IMR-90 (cell line): ENCODE results near the gene EPN3. TPM values are rescaled to one million over a fixed set of nuclear protein-coding genes. Genes with fewer than 3 reads are reported as not detected.

Experiments
- ATAC-seq: fragments of 200-7000 bp; cut with Tn5 transposase; 2 replicates; pipeline ENCODE4 v1.9.1; 2020; ENCODE audit warnings: low read depth, mild to moderate bottlenecking, moderate library complexity
- BruUV-seq: library from RNA; stranded (reverse); fragments of 400-500 nt; replicated peaks from 2 replicates; lab custom pipeline; 2021; lab: Mats Ljungman, UMichigan
- CTCF ChIA-PET: fragments of 300-600 bp; formaldehyde crosslinking; extraction: SDS; loops from one replicate; lab custom pipeline; 2021; ENCODE audit warnings: antibody characterized with exemption; lab: Yijun Ruan, JAX
- POLR2A ChIA-PET: fragments of 300-600 bp; sonication (Branson Sonifier 250); formaldehyde crosslinking; loops from one replicate; lab custom pipeline; 2022; ENCODE audit warnings: antibody characterized with exemption; ENCODE audit not compliant: unreplicated experiment; lab: Charles Lee
- DNase-seq: peaks from one replicate; pipeline ENCODE4 v3.0.0; 2013
- H2AFZ ChIP-seq: replicated peaks from 2 replicates; pipeline ENCODE3; 2013; ENCODE audit warnings: low read length, mild to moderate bottlenecking; ENCODE audit not compliant: poor library complexity
- H2AK5ac ChIP-seq: 2 replicates; pipeline ENCODE4 v1.6.1; 2013; ENCODE audit warnings: low read depth, low read length, inconsistent platforms
- H2AK9ac ChIP-seq: replicated peaks from 2 replicates; pipeline ENCODE3; 2013; ENCODE audit warnings: mild to moderate bottlenecking, low read depth, low read length, moderate library complexity; ENCODE audit not compliant: poor library complexity
- H2BK120ac ChIP-seq: 2 replicates; pipeline ENCODE4 v1.6.1; 2013; ENCODE audit warnings: low read depth, low read length, inconsistent platforms
- H2BK15ac ChIP-seq: 3 replicates; pipeline ENCODE4 v1.6.1; 2013; ENCODE audit warnings: low read depth, low read length, inconsistent platforms
- H2BK20ac ChIP-seq: 2 replicates; pipeline ENCODE4 v1.6.1; 2013; ENCODE audit warnings: low read depth, mild to moderate bottlenecking, inconsistent platforms, low read length, moderate library complexity
- H2BK5ac ChIP-seq: 2 replicates; pipeline ENCODE4 v1.6.1; 2013; ENCODE audit warnings: mild to moderate bottlenecking, low read depth, low read length, inconsistent platforms; ENCODE audit not compliant: poor library complexity, severe bottlenecking
- H3K14ac ChIP-seq: replicated peaks from 2 replicates; pipeline ENCODE4 v1.6.1; 2013; ENCODE audit warnings: low read depth, low read length, inconsistent platforms
- H3K18ac ChIP-seq: 2 replicates; pipeline ENCODE4 v1.6.1; 2013; ENCODE audit warnings: low read depth, low read length, control low read depth
- H3K23ac ChIP-seq: 2 replicates; pipeline ENCODE4 v1.6.1; 2013; ENCODE audit warnings: low read depth, low read length, inconsistent platforms
- H3K27ac ChIP-seq: 2 replicates; pipeline ENCODE4 v1.5.1; 2013; ENCODE audit warnings: mild to moderate bottlenecking, control low read depth, low read length; ENCODE audit not compliant: insufficient read depth
- H3K27me3 ChIP-seq: 2 replicates; pipeline ENCODE4 v1.6.1; 2013; ENCODE audit warnings: low read length; ENCODE audit not compliant: control insufficient read depth, insufficient read depth
- H3K36me3 ChIP-seq: 2 replicates; pipeline ENCODE4 v1.6.1; 2013; ENCODE audit warnings: low read length, mixed read lengths; ENCODE audit not compliant: control insufficient read depth, insufficient read depth
- H3K4ac ChIP-seq: 2 replicates; pipeline ENCODE4 v1.6.1; 2013; ENCODE audit warnings: low read depth, low read length, inconsistent platforms
- H3K4me1 ChIP-seq: 2 replicates; pipeline ENCODE4 v1.6.1; 2013; ENCODE audit warnings: low read length, mixed read lengths; ENCODE audit not compliant: control insufficient read depth, insufficient read depth
- H3K4me2 ChIP-seq: 2 replicates; pipeline ENCODE4 v1.6.1; 2013; ENCODE audit warnings: low read depth, mild to moderate bottlenecking, control low read depth, low read length, moderate library complexity
- H3K4me3 ChIP-seq: 2 replicates; pipeline ENCODE4 v1.5.1; 2013; ENCODE audit warnings: low read depth, mild to moderate bottlenecking, control low read depth, low read length, moderate library complexity; ENCODE audit not compliant: insufficient read depth
- H3K56ac ChIP-seq: 2 replicates; pipeline ENCODE4 v1.6.1; 2013; ENCODE audit warnings: low read length, inconsistent platforms; ENCODE audit not compliant: insufficient read depth; ENCODE audit errors: extremely low read depth
- H3K79me1 ChIP-seq, 2 experiments: 2 replicates each; pipeline ENCODE4 v1.6.1; 2013; ENCODE audit warnings: low read length in 2 of 2, inconsistent platforms in 1 of 2, low read depth in 1 of 2
- H3K9ac ChIP-seq: 2 replicates; pipeline ENCODE4 v1.6.1; 2013; ENCODE audit warnings: low read depth, low read length, control low read depth
- H3K9me1 ChIP-seq: 2 replicates; pipeline ENCODE4 v1.6.1; 2013; ENCODE audit warnings: low read length, inconsistent platforms; ENCODE audit not compliant: insufficient read depth
- H3K9me3 ChIP-seq: 2 replicates; pipeline ENCODE4 v1.6.1; 2013; ENCODE audit warnings: low read length; ENCODE audit not compliant: control insufficient read depth, insufficient read depth
- H4K20me1 ChIP-seq: 2 replicates; pipeline ENCODE4 v1.6.1; 2013; ENCODE audit warnings: low read length, inconsistent platforms; ENCODE audit not compliant: insufficient read depth
- H4K5ac ChIP-seq: 2 replicates; pipeline ENCODE4 v1.6.1; 2013; ENCODE audit warnings: mild to moderate bottlenecking, low read depth, low read length, control low read depth
- H4K8ac ChIP-seq, 2 experiments: 2 replicates each; pipeline ENCODE4 v1.6.1; 2013; ENCODE audit warnings: low read depth in 2 of 2, low read length in 2 of 2, control low read depth in 1 of 2, inconsistent platforms in 1 of 2
- H4K91ac ChIP-seq: 2 replicates; pipeline ENCODE4 v1.6.1; 2013; ENCODE audit warnings: low read depth, low read length, inconsistent platforms; ENCODE audit not compliant: insufficient read depth
- BHLHE40 ChIP-seq: fragments of 150-350 bp; IDR thresholded peaks from 2 replicates; pipeline ENCODE4 v1.6.1; 2016; ENCODE audit warnings: mild to moderate bottlenecking, low read depth, low read length
- CEBPB ChIP-seq: IDR thresholded peaks from 2 replicates; pipeline ENCODE4 v1.6.1; 2012; ENCODE audit warnings: low read depth, low read length, improper control_type of control experiment
- CHD1 ChIP-seq: IDR thresholded peaks from 2 replicates; pipeline ENCODE4 v1.6.1; 2012; ENCODE audit warnings: low read depth, low read length, improper control_type of control experiment
- MAFK ChIP-seq: IDR thresholded peaks from 2 replicates; pipeline ENCODE4 v1.6.1; 2012; ENCODE audit warnings: low read depth, low read length, improper control_type of control experiment
- MAZ ChIP-seq: IDR thresholded peaks from 2 replicates; pipeline ENCODE4 v1.6.1; 2012; ENCODE audit warnings: low read depth, mild to moderate bottlenecking, low read length, improper control_type of control experiment, moderate library complexity, borderline replicate concordance
- MXI1 ChIP-seq: IDR thresholded peaks from 2 replicates; pipeline ENCODE4 v1.6.1; 2012; ENCODE audit warnings: low read depth, mild to moderate bottlenecking, low read length, moderate library complexity, borderline replicate concordance
- NFE2L2 ChIP-seq: fragments of 150-350 bp; IDR thresholded peaks from 2 replicates; pipeline ENCODE4 v1.6.1; 2016; ENCODE audit warnings: low read depth, mild to moderate bottlenecking, low read length
- POLR2A ChIP-seq: IDR thresholded peaks from 2 replicates; pipeline ENCODE4 v1.6.1; 2012; ENCODE audit warnings: mild to moderate bottlenecking, low read depth, low read length
- RAD21 ChIP-seq: IDR thresholded peaks from 2 replicates; pipeline ENCODE4 v1.6.1; 2012; ENCODE audit warnings: low read length, improper control_type of control experiment
- RCOR1 ChIP-seq: IDR thresholded peaks from 2 replicates; pipeline ENCODE4 v1.6.1; 2012; ENCODE audit warnings: mild to moderate bottlenecking, low read length, improper control_type of control experiment; ENCODE audit not compliant: insufficient replicate concordance
- RFX5 ChIP-seq: IDR thresholded peaks from 2 replicates; pipeline ENCODE4 v1.8.0; 2012; ENCODE audit warnings: low read depth, mild to moderate bottlenecking, low read length, moderate library complexity
- SMC3 ChIP-seq: fragments of 150-350 bp; IDR thresholded peaks from 2 replicates; pipeline ENCODE4 v1.6.1; 2016; ENCODE audit warnings: low read depth, mild to moderate bottlenecking, antibody characterized with exemption, low read length, moderate library complexity
- WGBS, 2 experiments: methylation state at CpG; one replicate each; pipeline versions ENCODE4 v1.1.5 to v1.1.7; 2013; ENCODE audit warnings: missing lambda C conversion rate in 2 of 2; ENCODE audit not compliant: insufficient read length in 1 of 2; ENCODE audit errors: extremely low coverage in 2 of 2; 5-methylcytosine and 5-hydroxymethylcytosine counted together
- dilution Hi-C: fragments of 300-500 bp; cut with HindIII; formaldehyde crosslinking; loops from one replicate; pipeline ENCODE4 v1.14.3; 2018; ENCODE audit warnings: low sequenced_read_pairs; ENCODE audit not compliant: unreplicated experiment
- in situ Hi-C: fragments of 300-500 bp; cut with MboI; formaldehyde crosslinking; loops from 3 replicates; pipeline ENCODE4 v1.14.3; 2019; ENCODE audit warnings: low sequenced_read_pairs, inconsistent platforms, mixed read lengths
- intact Hi-C: fragments of 100-400 bp; cut with micrococcal nuclease; formaldehyde crosslinking; loops from 2 replicates; pipeline ENCODE4 v1.10.0; 2022
- polyA plus RNA-seq, 3 experiments: library from polyadenylated mRNA; depleted of rRNA; stranded (reverse); fragments of >200 nt; gene quantifications; 2 replicates each; pipeline ENCODE4 v1.2.3, GENCODE V29; 2012; ENCODE audit warnings: low replicate concordance in 1 of 3
- total RNA-seq: library from RNA; depleted of rRNA; stranded (reverse); fragments of >200 nt; gene quantifications from 2 replicates; pipeline ENCODE4 v1.2.3, GENCODE V29; 2012
- TF ChIP-seq, protein P1 (sequence below): fragments of 150-350 bp; IDR thresholded peaks from 2 replicates; pipeline ENCODE4 v1.6.1; 2016; ENCODE audit warnings: low read depth, mild to moderate bottlenecking, low read length, moderate library complexity, borderline replicate concordance
- TF ChIP-seq, protein P2 (sequence below): fragments of 150-350 bp; IDR thresholded peaks from 2 replicates; pipeline ENCODE4 v1.6.1; 2017; ENCODE audit warnings: mild to moderate bottlenecking, antibody characterized with exemption, low read length, low read depth
- TF ChIP-seq, protein P3 (sequence below): conservative IDR thresholded peaks from 2 replicates; pipeline ENCODE4 v1.5.1; 2012; ENCODE audit warnings: mild to moderate bottlenecking, low read depth, low read length, improper control_type of control experiment

The EPN3 gene
- total and polyA plus RNA-seq, 2 of the 4 experiments (the other 2 are of a cell fraction), result 0.09 TPM; not detected in 1

DNA sequence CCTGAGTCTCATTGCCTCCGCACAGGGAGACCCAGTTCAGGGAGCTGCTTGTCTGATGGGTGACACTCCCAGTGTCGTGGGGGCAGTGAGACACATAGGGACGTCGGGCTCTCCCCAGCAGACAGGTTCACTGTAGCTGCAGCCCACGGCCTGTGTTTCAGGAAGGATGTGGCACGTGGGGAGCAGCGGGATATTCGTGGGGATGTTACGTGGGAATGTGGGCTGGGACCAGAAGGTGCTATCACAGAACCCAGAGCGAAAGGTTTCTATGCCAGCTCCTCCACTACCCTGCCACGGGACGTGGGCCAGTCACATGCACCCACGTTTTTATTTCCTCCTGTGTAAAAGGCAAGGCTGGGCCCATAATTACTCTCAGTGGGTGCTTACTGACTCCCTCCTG is 44.3 kb downstream of the EPN3 start:
- no peak for DNase-seq
- dilution Hi-C loops (no loop called here), intact Hi-C loops (no loop called here), in situ Hi-C loops (no loop called here)
- ChIA-PET CTCF (no interaction called here), POLR2A (no interaction called here)
- Histone ChIP-seq H2BK120ac (no peak overlapping the region), H3K9me3 (no peaks in the 10 kb centered on the region), H3K4ac (no peak overlapping the region), H2AK9ac (no peak overlapping the region), H3K56ac (no peak overlapping the region), H3K79me1 (no peaks in the 10 kb centered on the region), H3K9ac (no peak overlapping the region), H2BK20ac (no peak overlapping the region), H3K36me3 (no peaks in the 10 kb centered on the region), H2BK15ac (no peak overlapping the region), H4K8ac (no peak overlapping the region), H3K4me3 (no peak overlapping the region), H2AFZ (no peak overlapping the region), H3K27me3 (peaks cover 45% of the 10 kb centered on the region), H3K4me1 (no peaks in the 10 kb centered on the region), H4K91ac (no peak overlapping the region), H2AK5ac (no peak overlapping the region), H3K27ac (no peak overlapping the region), H3K4me2 (no peak overlapping the region), H4K5ac (no peak overlapping the region), H3K14ac (no peak overlapping the region), H2BK5ac (no peak overlapping the region), H3K18ac (no peak overlapping the region), H3K23ac (no peak overlapping the region), H3K9me1 (no peaks in the 10 kb centered on the region), H4K20me1 (no peaks in the 10 kb centered on the region)
- BruUV-seq, result no TSS peak
- ATAC-seq, result no peak
- TF ChIP-seq MXI1, result no peak
- TF ChIP-seq RCOR1, result no peak
- TF ChIP-seq MAZ, result no peak
- no peak for TF ChIP-seq SMC3
- TF ChIP-seq RFX5, result no peak
- TF ChIP-seq MAFK, result no peak
- TF ChIP-seq CHD1, result no peak
- TF ChIP-seq, protein P1, sequence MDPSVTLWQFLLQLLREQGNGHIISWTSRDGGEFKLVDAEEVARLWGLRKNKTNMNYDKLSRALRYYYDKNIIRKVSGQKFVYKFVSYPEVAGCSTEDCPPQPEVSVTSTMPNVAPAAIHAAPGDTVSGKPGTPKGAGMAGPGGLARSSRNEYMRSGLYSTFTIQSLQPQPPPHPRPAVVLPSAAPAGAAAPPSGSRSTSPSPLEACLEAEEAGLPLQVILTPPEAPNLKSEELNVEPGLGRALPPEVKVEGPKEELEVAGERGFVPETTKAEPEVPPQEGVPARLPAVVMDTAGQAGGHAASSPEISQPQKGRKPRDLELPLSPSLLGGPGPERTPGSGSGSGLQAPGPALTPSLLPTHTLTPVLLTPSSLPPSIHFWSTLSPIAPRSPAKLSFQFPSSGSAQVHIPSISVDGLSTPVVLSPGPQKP, result no peak
- TF ChIP-seq CEBPB, result no peak
- TF ChIP-seq POLR2A, result no peak
- no peak for TF ChIP-seq NFE2L2
- TF ChIP-seq, protein P2, sequence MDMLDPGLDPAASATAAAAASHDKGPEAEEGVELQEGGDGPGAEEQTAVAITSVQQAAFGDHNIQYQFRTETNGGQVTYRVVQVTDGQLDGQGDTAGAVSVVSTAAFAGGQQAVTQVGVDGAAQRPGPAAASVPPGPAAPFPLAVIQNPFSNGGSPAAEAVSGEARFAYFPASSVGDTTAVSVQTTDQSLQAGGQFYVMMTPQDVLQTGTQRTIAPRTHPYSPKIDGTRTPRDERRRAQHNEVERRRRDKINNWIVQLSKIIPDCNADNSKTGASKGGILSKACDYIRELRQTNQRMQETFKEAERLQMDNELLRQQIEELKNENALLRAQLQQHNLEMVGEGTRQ, result no peak
- TF ChIP-seq, protein P3, sequence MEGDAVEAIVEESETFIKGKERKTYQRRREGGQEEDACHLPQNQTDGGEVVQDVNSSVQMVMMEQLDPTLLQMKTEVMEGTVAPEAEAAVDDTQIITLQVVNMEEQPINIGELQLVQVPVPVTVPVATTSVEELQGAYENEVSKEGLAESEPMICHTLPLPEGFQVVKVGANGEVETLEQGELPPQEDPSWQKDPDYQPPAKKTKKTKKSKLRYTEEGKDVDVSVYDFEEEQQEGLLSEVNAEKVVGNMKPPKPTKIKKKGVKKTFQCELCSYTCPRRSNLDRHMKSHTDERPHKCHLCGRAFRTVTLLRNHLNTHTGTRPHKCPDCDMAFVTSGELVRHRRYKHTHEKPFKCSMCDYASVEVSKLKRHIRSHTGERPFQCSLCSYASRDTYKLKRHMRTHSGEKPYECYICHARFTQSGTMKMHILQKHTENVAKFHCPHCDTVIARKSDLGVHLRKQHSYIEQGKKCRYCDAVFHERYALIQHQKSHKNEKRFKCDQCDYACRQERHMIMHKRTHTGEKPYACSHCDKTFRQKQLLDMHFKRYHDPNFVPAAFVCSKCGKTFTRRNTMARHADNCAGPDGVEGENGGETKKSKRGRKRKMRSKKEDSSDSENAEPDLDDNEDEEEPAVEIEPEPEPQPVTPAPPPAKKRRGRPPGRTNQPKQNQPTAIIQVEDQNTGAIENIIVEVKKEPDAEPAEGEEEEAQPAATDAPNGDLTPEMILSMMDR, result no peak
- TF ChIP-seq BHLHE40, result no peak
- TF ChIP-seq RAD21, result no peak
- 90% methylated on average over 4 of the region's 13 CpGs; no CpG with 5 or more reads in 1 of the 2 experiments for WGBS, 2 experiments
